ENCODE data around the gene BMP6. TPM values are rescaled to one million over a fixed set of nuclear protein-coding genes. Genes with fewer than 3 reads are reported as not detected.

BMP6 gene
- total RNA-seq, 4 donors from 2014 or later = 1.4 to 16.1 (median 6.0) TPM

DNA sequence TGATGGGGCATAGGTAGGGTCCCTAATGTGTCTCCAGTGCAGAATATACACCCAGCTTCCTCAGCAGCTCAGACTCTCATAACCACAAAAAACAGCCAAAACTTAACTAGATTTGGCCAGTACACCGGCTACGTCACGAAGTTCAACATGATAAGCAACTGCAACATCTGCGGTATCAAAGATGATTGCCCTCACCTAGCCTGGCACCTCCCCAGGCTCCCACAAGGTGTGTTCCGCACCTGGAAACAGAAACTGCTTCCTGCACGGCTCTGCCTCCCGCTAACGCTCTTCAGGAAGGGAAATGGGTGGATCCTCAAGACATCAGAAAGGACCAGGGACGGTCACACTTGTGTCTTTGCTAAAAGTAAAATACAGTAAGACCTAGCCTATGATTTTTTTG lies 175.2 kb downstream of the BMP6 start:
- peaks cover 0 to 12% (median 0%) of the 10 kb centered on the region in 3 donors for H3K4me1 ChIP-seq
- H3K27ac ChIP-seq = no peak overlapping the region
- WGBS, 2 donors (ENCODE audit: low coverage in 1 of 2) = 92 to 95% methylated on average over 6 to 9 of the region's 9 CpGs
- no peak for ATAC-seq
- TF ChIP-seq EP300 (IDR thresholded peaks at IDR 0.05) (no peak), CTCF (IDR thresholded peaks at IDR 0.05) (no peak), POLR2AphosphoS5 (IDR thresholded peaks at IDR 0.05) (no peak), POLR2A (IDR thresholded peaks at IDR 0.05) (no peak)
- H3K36me3 ChIP-seq = peaks cover 0 to 87% of the 10 kb centered on the region in 2 donors
- H3K4me3 ChIP-seq = no peak overlapping the region
- no peaks in the 10 kb centered on the region for H3K27me3 ChIP-seq
- H3K9me3 ChIP-seq = no peaks in the 10 kb centered on the region

- WGBS, 2 donors (ENCODE audit: low coverage in 1 of 2) = 50 to 75% methylated on average over 1 to 3 of the region's 4 CpGs
- Histone ChIP-seq H3K4me3 (no peak overlapping the region), H3K27me3 (no peaks in the 10 kb centered on the region), H3K9me3 (no peaks in the 10 kb centered on the region), H3K36me3 (peaks cover 0 to 80% of the 10 kb centered on the region in 2 donors), H3K27ac (no peak overlapping the region), H3K4me1 (peaks cover 0 to 12% (median 0%) of the 10 kb centered on the region in 3 donors)
- no peak for ATAC-seq
- TF ChIP-seq POLR2AphosphoS5 (IDR thresholded peaks at IDR 0.05) (no peak), EP300 (IDR thresholded peaks at IDR 0.05) (no peak), POLR2A (IDR thresholded peaks at IDR 0.05) (no peak), CTCF (IDR thresholded peaks at IDR 0.05) (no peak)
Observed at GRCh38 chr6:7901780-7902179, 175.9 kb downstream of the BMP6 start.

DNA sequence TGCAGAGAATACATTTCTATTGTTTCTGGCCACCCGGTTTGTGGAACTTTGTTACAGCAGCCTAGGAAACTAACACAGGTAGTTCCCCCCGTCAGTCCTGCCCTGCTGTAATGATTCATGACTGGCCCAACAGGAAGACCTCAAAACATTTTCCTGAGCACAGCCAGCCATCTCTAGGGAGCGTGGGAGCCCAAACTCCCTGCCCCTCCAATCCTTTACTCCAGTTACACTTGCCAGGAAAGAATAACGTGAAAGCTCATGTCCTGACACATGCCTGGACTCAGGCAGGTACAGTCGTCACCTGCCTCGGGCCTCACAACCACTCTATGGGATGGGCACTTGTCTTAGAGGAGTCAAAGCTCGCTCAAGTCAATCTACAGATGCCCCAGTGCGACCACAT lies 176.3 kb downstream of the BMP6 start:
- no peak for ATAC-seq
- Histone ChIP-seq H3K9me3 (no peaks in the 10 kb centered on the region), H3K27ac (no peak overlapping the region), H3K4me1 (peaks cover 0 to 12% (median 0%) of the 10 kb centered on the region in 3 donors), H3K27me3 (no peaks in the 10 kb centered on the region), H3K36me3 (peaks cover 0 to 75% of the 10 kb centered on the region in 2 donors), H3K4me3 (no peak overlapping the region)
- WGBS, 2 donors (ENCODE audit: low coverage in 1 of 2) = 88 to 89% methylated on average over 6 to 8 of the region's 8 CpGs
- TF ChIP-seq EP300 (IDR thresholded peaks at IDR 0.05) = no peak
- no peak for TF ChIP-seq CTCF (IDR thresholded peaks at IDR 0.05)
- no peak for TF ChIP-seq POLR2A (IDR thresholded peaks at IDR 0.05)
- TF ChIP-seq POLR2AphosphoS5 (IDR thresholded peaks at IDR 0.05) = no peak

- no peak for ATAC-seq
- Histone ChIP-seq H3K4me1 (peaks cover 0 to 12% (median 0%) of the 10 kb centered on the region in 3 donors), H3K9me3 (no peaks in the 10 kb centered on the region), H3K36me3 (peaks cover 0 to 69% of the 10 kb centered on the region in 2 donors), H3K27ac (no peak overlapping the region), H3K27me3 (no peaks in the 10 kb centered on the region), H3K4me3 (no peak overlapping the region)
- no peak for TF ChIP-seq CTCF (IDR thresholded peaks at IDR 0.05)
- no peak for TF ChIP-seq EP300 (IDR thresholded peaks at IDR 0.05)
- TF ChIP-seq POLR2A (IDR thresholded peaks at IDR 0.05) = no peak
- TF ChIP-seq POLR2AphosphoS5 (IDR thresholded peaks at IDR 0.05) = no peak
- WGBS, 2 donors (ENCODE audit: low coverage in 1 of 2) = 100% methylated on average over 1 of the region's 1 CpG
Observed at GRCh38 chr6:7902867-7903266, 177.0 kb downstream of the BMP6 start.

GRCh38 chr6:7903673-7904072 lies 177.8 kb downstream of the BMP6 start:
- Histone ChIP-seq H3K4me1 (peaks cover 0 to 17% (median 5%) of the 10 kb centered on the region in 3 donors), H3K27me3 (no peaks in the 10 kb centered on the region), H3K27ac (no peak overlapping the region), H3K36me3 (peaks cover 0 to 61% of the 10 kb centered on the region in 2 donors), H3K9me3 (no peaks in the 10 kb centered on the region), H3K4me3 (no peak overlapping the region)
- ATAC-seq = no peak
- 83 to 100% methylated on average over 2 to 3 of the region's 3 CpGs for WGBS, 2 donors (ENCODE audit: low coverage in 1 of 2)
- no peak for TF ChIP-seq CTCF (IDR thresholded peaks at IDR 0.05)
- no peak for TF ChIP-seq POLR2AphosphoS5 (IDR thresholded peaks at IDR 0.05)
- TF ChIP-seq EP300 (IDR thresholded peaks at IDR 0.05) = no peak
- no peak for TF ChIP-seq POLR2A (IDR thresholded peaks at IDR 0.05)
